ENCODE data around the gene EEF1AKMT3. TPM values are rescaled to one million over a fixed set of nuclear protein-coding genes. Genes with fewer than 3 reads are reported as not detected.

The EEF1AKMT3 gene
- polyA plus RNA-seq, 1 experiment, result 9.1 TPM

DNA sequence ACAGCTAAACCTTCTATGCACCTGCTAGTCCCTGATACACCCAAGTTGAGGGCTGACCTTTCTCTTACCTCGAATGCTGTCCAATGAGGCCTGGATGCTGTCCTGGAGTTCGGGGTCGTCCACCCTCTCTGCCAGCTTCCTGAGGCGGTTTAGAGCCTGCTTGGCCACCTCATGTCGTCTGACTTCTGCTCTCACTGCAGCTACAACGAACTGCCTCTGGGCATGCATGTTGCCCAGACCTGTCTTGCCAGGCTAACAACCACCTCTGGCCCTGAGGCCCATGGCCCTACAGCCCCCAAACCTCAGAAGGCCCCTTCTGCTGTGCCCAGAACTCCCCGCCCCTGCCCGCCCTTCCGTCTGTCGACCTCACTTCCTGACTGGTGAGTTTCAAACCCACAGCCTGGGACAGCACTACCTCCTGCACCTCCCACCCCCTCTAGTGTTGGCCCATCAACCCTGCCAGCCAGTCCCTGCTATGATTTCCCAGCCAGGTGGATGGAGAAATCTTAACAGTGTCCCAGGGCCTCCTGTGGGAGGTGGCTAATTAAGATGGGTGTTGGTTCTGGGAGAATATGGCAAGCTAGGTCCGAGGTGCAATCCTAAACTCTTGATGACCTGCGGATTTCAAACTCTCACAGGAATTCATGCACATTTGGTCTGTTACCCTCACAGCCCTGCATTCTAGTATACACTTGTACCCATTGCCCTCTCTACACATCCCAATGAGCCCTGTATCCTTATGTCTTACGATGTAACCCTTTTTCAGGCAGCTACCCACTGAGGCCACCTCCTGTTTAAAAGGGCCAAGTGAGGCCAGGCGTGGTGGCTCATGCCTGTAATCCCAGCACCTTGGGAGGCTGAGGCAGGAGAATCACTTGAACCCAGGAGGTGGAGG is 30.3 kb upstream of the EEF1AKMT3 start:
- no peak overlapping the region for H3K4me3 ChIP-seq (ENCODE audit: low read depth, low read length)
- no peak for DNase-seq (ENCODE audit: low read depth)
- H3K36me3 ChIP-seq (ENCODE audit: control insufficient read depth, insufficient read depth, low read length), result peaks cover 5% of the 10 kb centered on the region
- CTCF ChIA-PET, result interaction anchor here (1.4 kb wide), 1 partner anchor 16 kb away, joined by 4 read pairs; no protein-coding TSS in a partner anchor
- TF ChIP-seq, protein P1, sequence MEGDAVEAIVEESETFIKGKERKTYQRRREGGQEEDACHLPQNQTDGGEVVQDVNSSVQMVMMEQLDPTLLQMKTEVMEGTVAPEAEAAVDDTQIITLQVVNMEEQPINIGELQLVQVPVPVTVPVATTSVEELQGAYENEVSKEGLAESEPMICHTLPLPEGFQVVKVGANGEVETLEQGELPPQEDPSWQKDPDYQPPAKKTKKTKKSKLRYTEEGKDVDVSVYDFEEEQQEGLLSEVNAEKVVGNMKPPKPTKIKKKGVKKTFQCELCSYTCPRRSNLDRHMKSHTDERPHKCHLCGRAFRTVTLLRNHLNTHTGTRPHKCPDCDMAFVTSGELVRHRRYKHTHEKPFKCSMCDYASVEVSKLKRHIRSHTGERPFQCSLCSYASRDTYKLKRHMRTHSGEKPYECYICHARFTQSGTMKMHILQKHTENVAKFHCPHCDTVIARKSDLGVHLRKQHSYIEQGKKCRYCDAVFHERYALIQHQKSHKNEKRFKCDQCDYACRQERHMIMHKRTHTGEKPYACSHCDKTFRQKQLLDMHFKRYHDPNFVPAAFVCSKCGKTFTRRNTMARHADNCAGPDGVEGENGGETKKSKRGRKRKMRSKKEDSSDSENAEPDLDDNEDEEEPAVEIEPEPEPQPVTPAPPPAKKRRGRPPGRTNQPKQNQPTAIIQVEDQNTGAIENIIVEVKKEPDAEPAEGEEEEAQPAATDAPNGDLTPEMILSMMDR (IDR thresholded peaks at IDR 0.05; ENCODE audit: insufficient read depth, low read depth, low read length), result no peak
- peaks cover 36% of the 10 kb centered on the region for H3K27me3 ChIP-seq (ENCODE audit: control insufficient read depth, insufficient read depth, low read length)
- POLR2A ChIA-PET, result no interaction called here

DNA sequence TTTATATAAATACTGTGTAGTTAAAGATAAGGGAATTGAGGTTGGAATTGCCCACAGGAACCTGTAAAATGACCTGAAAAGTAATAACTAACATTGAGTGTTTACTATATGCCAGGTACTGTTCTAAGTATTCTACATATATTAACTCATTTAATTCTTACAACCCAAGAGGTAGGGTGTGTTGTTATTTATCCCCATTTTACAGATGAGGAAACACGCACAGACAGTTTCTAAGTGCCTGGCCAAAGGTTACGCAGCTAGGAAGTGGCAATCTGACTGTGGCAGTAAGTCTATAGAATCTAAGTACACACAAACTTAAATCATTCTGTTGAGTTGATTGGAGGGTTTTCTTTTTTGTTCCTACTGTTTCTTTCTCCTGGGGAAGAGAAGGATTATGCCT is 28.6 kb upstream of the EEF1AKMT3 start:
- H3K36me3 ChIP-seq (ENCODE audit: control insufficient read depth, insufficient read depth, low read length), result peaks cover 11% of the 10 kb centered on the region
- DNase-seq (ENCODE audit: low read depth), result no peak
- H3K4me3 ChIP-seq (ENCODE audit: low read depth, low read length), result no peak overlapping the region
- POLR2A ChIA-PET, result no interaction called here
- H3K27me3 ChIP-seq (ENCODE audit: control insufficient read depth, insufficient read depth, low read length), result peaks cover 28% of the 10 kb centered on the region
- TF ChIP-seq, protein P1 (IDR thresholded peaks at IDR 0.05; ENCODE audit: insufficient read depth, low read depth, low read length), result no peak
- CTCF ChIA-PET, result interaction anchor here (1.8 to 2.2 kb wide), 2 partner anchors 16 to 17 kb away, joined by 5 to 14 read pairs; no protein-coding TSS in a partner anchor

DNA sequence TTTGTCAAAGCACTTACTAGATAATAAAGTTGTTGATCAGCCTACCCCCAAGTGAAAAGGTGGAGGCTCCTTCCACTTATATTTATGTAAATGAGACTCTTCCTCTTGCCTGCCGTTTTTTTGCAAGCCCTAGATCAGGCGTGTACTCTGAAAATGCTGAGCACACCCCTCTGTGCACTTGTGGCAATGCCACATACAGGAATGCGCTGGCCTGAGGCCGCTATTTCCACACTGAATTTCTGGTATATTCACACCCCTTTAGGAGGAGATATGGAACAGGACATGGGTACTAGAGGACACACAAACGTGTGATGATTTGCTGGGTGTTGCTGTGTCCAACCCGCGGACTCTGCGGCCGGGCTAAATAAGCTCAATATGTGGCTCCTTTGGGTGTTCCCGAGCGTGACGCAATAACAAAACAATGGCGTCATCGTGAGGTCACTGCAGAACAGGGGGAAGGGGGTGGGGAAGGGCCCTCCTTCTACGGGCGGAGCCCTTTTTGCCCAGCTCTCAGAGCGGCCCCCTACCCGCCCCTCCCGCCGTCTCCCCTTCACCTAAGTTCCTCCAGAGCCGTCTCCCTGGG is 28.1 kb upstream of the EEF1AKMT3 start:
- DNase-seq (ENCODE audit: low read depth), result no peak
- H3K4me3 ChIP-seq (ENCODE audit: low read depth, low read length), result peak overlapping the region; percentile 75
- peaks cover 24% of the 10 kb centered on the region for H3K27me3 ChIP-seq (ENCODE audit: control insufficient read depth, insufficient read depth, low read length)
- TF ChIP-seq, protein P1 (IDR thresholded peaks at IDR 0.05; ENCODE audit: insufficient read depth, low read depth, low read length), result no peak
- CTCF ChIA-PET, result interaction anchor here (0.9 to 2.2 kb wide), 3 partner anchors 11 to 18 kb away, joined by 3 to 14 read pairs (median 5); no protein-coding TSS in a partner anchor
- POLR2A ChIA-PET, result interaction anchor here (0.6 to 1.2 kb wide), 3 partner anchors 28 to 197 kb away, joined by 3 read pairs; partner anchors contain the start of genes ATP23 and EEF1AKMT3
- H3K36me3 ChIP-seq (ENCODE audit: control insufficient read depth, insufficient read depth, low read length), result peaks cover 15% of the 10 kb centered on the region

DNA sequence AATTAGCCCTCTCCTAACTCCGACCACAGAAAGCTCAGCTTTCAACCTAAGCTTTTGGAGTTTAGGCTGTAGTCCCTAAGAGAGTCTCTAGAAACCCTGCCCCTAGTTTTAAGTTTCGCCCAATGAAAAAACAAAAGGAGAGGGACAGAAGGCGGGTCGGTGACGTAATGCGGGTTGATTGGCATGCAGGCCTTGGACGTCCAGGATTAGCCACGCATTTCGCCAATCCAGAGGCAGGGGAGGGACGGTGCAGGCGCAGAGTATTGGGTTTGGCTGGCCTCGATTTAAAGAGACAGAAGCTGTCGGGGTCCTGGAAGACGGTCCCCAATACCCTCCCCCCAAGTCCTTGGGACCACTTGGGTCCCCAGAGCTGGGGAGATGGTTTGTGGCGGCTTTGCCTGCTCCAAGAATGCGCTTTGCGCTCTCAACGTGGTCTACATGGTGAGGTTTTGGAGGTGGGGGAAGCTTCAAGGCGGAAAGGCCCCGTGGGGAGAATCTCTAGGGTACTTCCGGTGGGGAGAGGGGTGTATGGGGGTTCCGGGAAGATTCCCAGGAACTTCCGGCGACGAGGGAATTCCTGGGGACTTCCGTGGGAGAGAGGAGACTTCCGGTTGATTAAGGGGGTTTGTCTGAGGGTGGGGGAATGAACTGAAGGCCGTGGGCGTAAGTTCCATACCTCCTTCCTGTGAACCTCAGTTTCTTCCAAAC is 27.5 kb upstream of the EEF1AKMT3 start, which contains the start of gene TSPAN31:
Gene TSPAN31 (plus strand): TSS at position 263 of the 708 bp plus-strand sequence. CDS start 116 bp downstream, at position 379.
- CTCF ChIA-PET, result interaction anchor here (0.8 to 2.2 kb wide), 6 partner anchors 8 to 19 kb away, joined by 3 to 14 read pairs (median 4); no protein-coding TSS in a partner anchor

More for the DNA sequence above, 27.5 kb upstream of the EEF1AKMT3 start, which contains the start of gene TSPAN31:
- POLR2A ChIA-PET, result interaction anchor here (0.6 to 1.2 kb wide), 3 partner anchors 28 to 196 kb away, joined by 3 read pairs; partner anchors contain the start of genes ATP23 and EEF1AKMT3
- Histone ChIP-seq H3K36me3 (ENCODE audit: control insufficient read depth, insufficient read depth, low read length) (peaks cover 15% of the 10 kb centered on the region), H3K4me3 (ENCODE audit: low read depth, low read length) (peak within 1 kb of the TSS; percentile 75), H3K27me3 (ENCODE audit: control insufficient read depth, insufficient read depth, low read length) (peaks cover 18% of the 10 kb centered on the region)
- TF ChIP-seq, protein P1 (IDR thresholded peaks at IDR 0.05; ENCODE audit: insufficient read depth, low read depth, low read length), result no peak
- DNase-seq (ENCODE audit: low read depth), result peak; percentile 90
